ENCODE data around the gene RRP1B. TPM values are rescaled to one million over a fixed set of nuclear protein-coding genes. Genes with fewer than 3 reads are reported as not detected.

RRP1B gene
- total and polyA plus RNA-seq, 2 of the 13 experiments (the other 11 are each of a cell fraction or from before 2014, with no cell fraction given): 16.3 to 46.2 TPM

- TF ChIP-seq AHDC1 (CRISPR knock-in tag; IDR thresholded peaks at IDR 0.05; ENCODE audit: borderline replicate concordance): 0 out of 2 replicates have a peak, but pooled peaks have one; percentile 29
- 0 out of 2 replicates have a peak, but pooled peaks have one; percentile 44 for TF ChIP-seq ZNF713 (CRISPR knock-in tag; IDR thresholded peaks at IDR 0.05)
- peak; percentile 13; the same call in 1 of the 2 replicates for TF ChIP-seq NR2F6 (IDR thresholded peaks at IDR 0.05)
- TF ChIP-seq NR2F6 (CRISPR knock-in tag; IDR thresholded peaks at IDR 0.05): no peak
- TF ChIP-seq ZNF788 (CRISPR knock-in tag; IDR thresholded peaks at IDR 0.05; ENCODE audit: borderline replicate concordance): no peak
- no peak for TF ChIP-seq TIGD3 (CRISPR knock-in tag; IDR thresholded peaks at IDR 0.05; ENCODE audit: borderline replicate concordance)
- no peak for TF ChIP-seq CREB1 (IDR thresholded peaks at IDR 0.05)
- no peak for TF ChIP-seq CREB1 (CRISPR knock-in tag; IDR thresholded peaks at IDR 0.05)
- TF ChIP-seq HMG20A (CRISPR knock-in tag; IDR thresholded peaks at IDR 0.05; ENCODE audit: borderline replicate concordance): no peak
- no peak for TF ChIP-seq SOX13 (IDR thresholded peaks at IDR 0.05)
- TF ChIP-seq SOX13 (CRISPR knock-in tag; conservative IDR thresholded peaks at IDR 0.05 in 1 of 2, IDR thresholded peaks at IDR 0.05 in 1 of 2): peak in 1 of 2 experiments; percentile 7; a peak in 2 of 4 replicates
- peak; percentile 81 for TF ChIP-seq NAIF1 (CRISPR knock-in tag; IDR thresholded peaks at IDR 0.05; ENCODE audit: borderline replicate concordance)
- no peak for TF ChIP-seq MEIS1 (CRISPR knock-in tag; IDR thresholded peaks at IDR 0.05; ENCODE audit: borderline replicate concordance)
- no peak for TF ChIP-seq SP2 (CRISPR knock-in tag; IDR thresholded peaks at IDR 0.05)
- TF ChIP-seq RXRB (CRISPR knock-in tag; IDR thresholded peaks at IDR 0.05; ENCODE audit: borderline replicate concordance): 0 out of 2 replicates have a peak, but pooled peaks have one; percentile 25
- TF ChIP-seq ZBTB39 (CRISPR knock-in tag; IDR thresholded peaks at IDR 0.05): no peak
- peak; percentile 35; the same call in 1 of the 2 replicates for TF ChIP-seq MEIS2 (CRISPR knock-in tag; IDR thresholded peaks at IDR 0.05)
- TF ChIP-seq ZNF839 (CRISPR knock-in tag; IDR thresholded peaks at IDR 0.05; ENCODE audit: borderline replicate concordance): 0 out of 2 replicates have a peak, but pooled peaks have one; percentile 55
- no peak for TF ChIP-seq STAT5B (CRISPR knock-in tag; IDR thresholded peaks at IDR 0.05)
Observed at GRCh38 chr21:43703035-43703880, 43.9 kb downstream of the RRP1B start (continued).
